Transverse colon (tissue), 4 donors: ENCODE data around the gene ZNF223. TPM values are rescaled to one million over a fixed set of nuclear protein-coding genes. Genes with fewer than 3 reads are reported as not detected.

Experiments
- DNase-seq: peaks from one replicate; pipeline ENCODE4 v3.0.0-alpha.2; 2019
- H3K27ac ChIP-seq, 4 donors: fragments of 200-600 bp; sonication (generic); 2 replicates each; pipeline ENCODE4 v1.5.1; 2016 to 2018; ENCODE audit warnings: inconsistent platforms in 4 of 4
- H3K27me3 ChIP-seq: fragments of 200-600 bp; sonication (generic); 2 replicates; pipeline ENCODE4 v1.5.1; 2017; ENCODE audit warnings: inconsistent platforms
- H3K36me3 ChIP-seq, 4 donors: fragments of 200-600 bp; sonication (generic); 2 replicates each; pipeline ENCODE4 v1.5.1; 2017 to 2019; ENCODE audit warnings: inconsistent platforms in 4 of 4
- H3K4me1 ChIP-seq, 4 donors: fragments of 200-600 bp; sonication (generic); 2 replicates each; pipeline ENCODE4 v1.5.1; 2017 to 2020; ENCODE audit warnings: inconsistent platforms in 4 of 4
- H3K4me3 ChIP-seq, 4 donors: fragments of 200-600 bp; sonication (generic); 1 replicate in 1 of 4; 2 replicates in 3 of 4; pipeline versions ENCODE4 v1.5.1 to v1.6.1; 2017 to 2019; ENCODE audit warnings: inconsistent platforms in 4 of 4
- H3K9me3 ChIP-seq, 2 donors: fragments of 200-600 bp; sonication (generic); 2 replicates each; pipeline ENCODE4 v1.5.1; 2017 to 2019; ENCODE audit warnings: inconsistent platforms in 2 of 2
- EP300 ChIP-seq: sonication (generic); formaldehyde crosslinking; IDR thresholded peaks from one replicate; pipeline ENCODE4 v1.6.1; 2017; ENCODE audit warnings: antibody characterized with exemption, low read depth
- POLR2A ChIP-seq: fragments of 450-650 bp; IDR thresholded peaks from one replicate; pipeline ENCODE4 v1.6.1; 2016; ENCODE audit warnings: antibody characterized with exemption, mild to moderate bottlenecking, moderate library complexity
- POLR2AphosphoS5 ChIP-seq, 3 donors: sonication (generic); formaldehyde crosslinking; IDR thresholded peaks; one replicate each; pipeline ENCODE4 v1.6.1; 2016; ENCODE audit warnings: antibody characterized with exemption in 3 of 3
- WGBS, 2 donors: methylation state at CpG; one replicate each; pipeline ENCODE4 v1.1.5; 2018; ENCODE audit warnings: low coverage in 1 of 2; 5-methylcytosine and 5-hydroxymethylcytosine counted together
- in situ Hi-C, 4 donors: fragments of 200-750 bp; cut with MboI; loops; one replicate each; pipeline versions ENCODE4 v1.15.0 to v1.15.1; 2017; ENCODE audit warnings: low sequenced_read_pairs in 3 of 4, low pct_ligation_motif_present in 1 of 4, low pct_unique_long_range_greater_than_20kb in 1 of 4
- intact Hi-C: fragments of 100-400 bp; cut with DNase I; formaldehyde crosslinking; loops from one replicate; pipeline ENCODE4 v1.15.1; 2023; ENCODE audit warnings: low total_unique reads
- total RNA-seq, 4 donors: library from RNA; depleted of rRNA; stranded (reverse); fragments of >200 nt; gene quantifications; one replicate each; pipeline ENCODE4 v1.1.0, GENCODE V29; 2016
- TF ChIP-seq, protein P1 (sequence below), 5 experiments: fragments of 200-600 bp in 3 of 5; fragments of 450-650 bp in 2 of 5; sonication (generic) in 3 of 5; IDR thresholded peaks; 1 replicate in 2 of 5; 2 replicates in 3 of 5; pipeline ENCODE4 v1.5.1; 2016 to 2017; ENCODE audit warnings: antibody characterized with exemption in 5 of 5, inconsistent platforms in 3 of 5, mild to moderate bottlenecking in 2 of 5, moderate library complexity in 1 of 5

ZNF223 gene
- total RNA-seq, 4 donors from 2014 or later: 2.2 to 8.5 (median 6.5) TPM; not detected in 1

DNA sequence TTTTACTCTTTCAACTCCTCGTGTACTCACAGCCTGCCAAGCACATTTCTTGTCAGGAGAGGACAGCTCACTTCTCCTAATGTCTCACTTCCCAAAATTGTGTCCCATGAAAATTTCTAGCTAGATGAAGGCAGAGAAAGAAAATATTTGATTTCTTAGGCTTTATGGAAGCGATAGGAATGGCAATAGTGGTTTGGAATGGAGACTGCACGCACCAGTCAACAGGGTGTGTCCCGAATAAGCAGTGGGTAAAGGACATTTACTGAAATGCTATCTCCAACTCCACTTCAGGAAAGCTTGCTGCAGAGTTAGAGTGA lies 27.0 kb upstream of the ZNF223 start:
- Histone ChIP-seq H3K9me3 (peaks cover 10 to 12% of the 10 kb centered on the region in 2 donors), H3K27ac (peak overlapping the region in 3 of 4 donors; percentile 30 to 70 (median 57)), H3K4me1 (peaks cover 0 to 11% (median 5%) of the 10 kb centered on the region in 4 donors), H3K36me3 (peaks cover 0 to 32% (median 15%) of the 10 kb centered on the region in 4 donors), H3K27me3 (peaks cover 4% of the 10 kb centered on the region), H3K4me3 (peak overlapping the region; percentile 37 to 88 (median 74))
- intact Hi-C loops (no loop called here), in situ Hi-C loops (no loop called here)
- TF ChIP-seq POLR2A (no peak), EP300 (no peak), POLR2AphosphoS5 (IDR thresholded peaks at IDR 0.05) (no peak)
- TF ChIP-seq, protein P1, sequence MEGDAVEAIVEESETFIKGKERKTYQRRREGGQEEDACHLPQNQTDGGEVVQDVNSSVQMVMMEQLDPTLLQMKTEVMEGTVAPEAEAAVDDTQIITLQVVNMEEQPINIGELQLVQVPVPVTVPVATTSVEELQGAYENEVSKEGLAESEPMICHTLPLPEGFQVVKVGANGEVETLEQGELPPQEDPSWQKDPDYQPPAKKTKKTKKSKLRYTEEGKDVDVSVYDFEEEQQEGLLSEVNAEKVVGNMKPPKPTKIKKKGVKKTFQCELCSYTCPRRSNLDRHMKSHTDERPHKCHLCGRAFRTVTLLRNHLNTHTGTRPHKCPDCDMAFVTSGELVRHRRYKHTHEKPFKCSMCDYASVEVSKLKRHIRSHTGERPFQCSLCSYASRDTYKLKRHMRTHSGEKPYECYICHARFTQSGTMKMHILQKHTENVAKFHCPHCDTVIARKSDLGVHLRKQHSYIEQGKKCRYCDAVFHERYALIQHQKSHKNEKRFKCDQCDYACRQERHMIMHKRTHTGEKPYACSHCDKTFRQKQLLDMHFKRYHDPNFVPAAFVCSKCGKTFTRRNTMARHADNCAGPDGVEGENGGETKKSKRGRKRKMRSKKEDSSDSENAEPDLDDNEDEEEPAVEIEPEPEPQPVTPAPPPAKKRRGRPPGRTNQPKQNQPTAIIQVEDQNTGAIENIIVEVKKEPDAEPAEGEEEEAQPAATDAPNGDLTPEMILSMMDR (IDR thresholded peaks at IDR 0.05): no peak
- 41 to 46% methylated on average over 4 of the region's 4 CpGs for WGBS, 2 donors
- DNase-seq: no peak

GRCh38 chr19:44025217-44025936 lies 26.5 kb upstream of the ZNF223 start, which contains the start of gene ZNF222:
ZNF222 (plus strand) TSS chr19:44025379; CDS start chr19:44025437, 58 bp downstream.
- Histone ChIP-seq H3K4me1 (peaks cover 0 to 11% (median 5%) of the 10 kb centered on the region in 4 donors), H3K27me3 (peaks cover 4% of the 10 kb centered on the region), H3K36me3 (peaks cover 0 to 37% (median 17%) of the 10 kb centered on the region in 4 donors), H3K9me3 (peaks cover 14 to 16% of the 10 kb centered on the region in 2 donors), H3K4me3 (peak within 1 kb of the TSS; percentile 37 to 88 (median 74)), H3K27ac (peak within 1 kb of the TSS; percentile 12 to 70 (median 44))
- DNase-seq: peak; percentile 87
- peak in 1 of 3 donors; percentile 7 for TF ChIP-seq POLR2AphosphoS5 (IDR thresholded peaks at IDR 0.05)
- no peak for TF ChIP-seq EP300
- TF ChIP-seq, protein P1 (IDR thresholded peaks at IDR 0.05): no peak
- intact Hi-C loops: no loop called here
- WGBS, 2 donors: 0 to 5% methylated on average over 8 to 35 of the region's 37 CpGs
- in situ Hi-C loops: no loop called here

DNA sequence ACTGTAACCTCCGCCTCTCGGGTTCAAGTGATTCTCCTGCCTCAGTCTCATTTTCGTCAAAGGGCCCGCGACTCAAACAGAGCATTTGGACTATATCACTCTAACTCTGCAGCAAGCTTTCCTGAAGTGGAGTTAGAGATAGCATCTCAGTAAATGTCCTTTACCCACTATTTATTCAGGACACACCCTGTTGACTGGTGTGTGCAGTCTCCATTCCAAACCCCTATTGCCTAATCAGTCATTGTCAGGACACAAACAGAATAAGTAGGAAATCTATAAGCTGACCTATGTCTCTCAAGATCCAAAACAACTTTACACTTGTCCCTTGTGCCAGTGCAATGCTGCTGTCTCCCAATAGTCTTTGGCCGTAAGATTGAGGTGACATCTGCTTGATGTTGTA lies 25.2 kb upstream of the ZNF223 start:
- in situ Hi-C loops: no loop called here
- TF ChIP-seq POLR2AphosphoS5 (IDR thresholded peaks at IDR 0.05): no peak
- TF ChIP-seq, protein P1 (IDR thresholded peaks at IDR 0.05): no peak
- no peak for TF ChIP-seq POLR2A
- no peak for TF ChIP-seq EP300

DNA sequence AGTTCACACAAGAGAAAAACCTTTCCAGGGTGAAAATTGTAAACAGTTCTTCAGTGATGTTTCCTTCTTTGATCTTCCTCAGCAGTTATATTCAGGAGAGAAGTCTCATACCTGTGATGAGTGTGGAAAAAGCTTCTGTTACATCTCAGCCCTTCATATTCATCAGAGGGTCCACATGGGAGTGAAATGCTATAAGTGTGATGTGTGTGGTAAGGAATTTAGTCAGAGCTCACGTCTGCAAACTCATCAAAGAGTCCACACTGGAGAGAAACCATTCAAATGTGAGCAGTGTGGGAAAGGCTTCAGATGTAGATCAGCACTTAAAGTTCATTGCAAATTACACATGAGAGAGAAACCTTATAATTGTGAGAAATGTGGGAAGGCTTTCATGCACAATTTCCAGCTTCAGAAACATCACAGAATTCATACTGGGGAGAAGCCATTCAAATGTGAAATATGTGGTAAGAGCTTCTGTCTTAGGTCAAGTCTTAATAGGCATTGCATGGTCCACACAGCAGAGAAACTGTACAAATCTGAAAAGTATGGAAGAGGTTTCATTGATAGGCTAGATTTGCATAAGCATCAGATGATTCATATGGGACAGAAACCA lies 19.7 kb upstream of the ZNF223 start:
- peaks cover 71 to 79% of the 10 kb centered on the region in 2 donors for H3K9me3 ChIP-seq
- no peak overlapping the region for H3K27ac ChIP-seq
- H3K4me1 ChIP-seq: no peaks in the 10 kb centered on the region
- H3K4me3 ChIP-seq: no peak overlapping the region
- in situ Hi-C loops: no loop called here
- peaks cover 0 to 64% (median 29%) of the 10 kb centered on the region in 4 donors for H3K36me3 ChIP-seq
- TF ChIP-seq POLR2A (no peak), POLR2AphosphoS5 (IDR thresholded peaks at IDR 0.05) (no peak), EP300 (no peak)
- TF ChIP-seq, protein P1 (IDR thresholded peaks at IDR 0.05): no peak
- no peaks in the 10 kb centered on the region for H3K27me3 ChIP-seq
- intact Hi-C loops: no loop called here
- 79% methylated on average over 1 of the region's 1 CpG; no CpG with 5 or more reads in 1 of the 2 donors for WGBS, 2 donors
- DNase-seq: no peak

More for the DNA sequence above, 25.2 kb upstream of the ZNF223 start:
- no peak overlapping the region for H3K4me3 ChIP-seq
- no peak for DNase-seq
- WGBS, 2 donors: 92 to 97% methylated on average over 5 to 6 of the region's 6 CpGs
- peaks cover 0 to 11% (median 5%) of the 10 kb centered on the region in 4 donors for H3K4me1 ChIP-seq
- peaks cover 0 to 49% (median 24%) of the 10 kb centered on the region in 4 donors for H3K36me3 ChIP-seq
- peaks cover 4% of the 10 kb centered on the region for H3K27me3 ChIP-seq
- H3K27ac ChIP-seq: no peak overlapping the region
- H3K9me3 ChIP-seq: peaks cover 26 to 29% of the 10 kb centered on the region in 2 donors
- intact Hi-C loops: no loop called here
